RKO (cell line): Measurements from ENCODE around the gene MPO.

Experiments used
- DNase-seq: peaks from one replicate; pipeline ENCODE4 v3.0.0-alpha.2; 2016; ENCODE audit warnings: low spot score

MPO gene

DNA sequence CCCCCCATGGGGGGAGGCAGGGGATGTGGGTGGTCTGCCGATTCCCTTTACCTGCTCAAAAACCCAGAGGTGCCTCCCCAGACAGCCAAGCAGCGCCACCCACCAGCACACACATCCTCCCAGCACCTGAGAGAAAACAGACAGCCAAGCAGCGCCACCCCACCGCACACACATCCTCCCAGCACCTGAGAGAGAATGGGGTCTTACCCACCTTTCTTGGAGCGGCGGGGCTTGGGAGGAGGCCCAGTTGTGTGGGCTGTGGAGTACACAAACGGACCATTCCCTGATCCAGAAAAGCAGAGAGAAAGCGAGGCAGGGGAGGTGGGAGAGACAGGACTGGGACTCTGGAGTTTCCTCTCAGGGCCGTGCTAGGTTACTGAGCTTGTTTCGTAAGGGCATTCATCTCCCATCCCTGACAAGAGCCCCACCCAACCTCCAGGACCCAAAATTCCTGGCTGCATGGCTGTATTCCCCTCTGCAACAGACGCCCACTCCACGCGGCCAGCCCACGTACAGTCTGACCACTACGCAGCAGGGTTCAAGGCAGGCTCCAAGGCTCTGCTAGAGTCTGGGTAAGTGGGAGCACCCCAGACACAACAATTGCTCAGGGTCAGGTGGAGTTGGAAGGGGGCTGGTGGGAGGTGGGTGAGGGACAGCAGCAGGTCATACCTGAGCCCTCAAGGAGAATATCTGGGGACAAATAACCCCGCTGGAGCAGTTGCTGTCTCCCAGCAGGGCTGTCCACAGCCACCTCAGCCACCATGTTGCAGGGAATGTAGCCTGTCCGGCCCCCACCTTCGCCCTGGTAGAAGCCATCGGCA is 25.6 kb upstream of the MPO start:
- no peak for DNase-seq

DNA sequence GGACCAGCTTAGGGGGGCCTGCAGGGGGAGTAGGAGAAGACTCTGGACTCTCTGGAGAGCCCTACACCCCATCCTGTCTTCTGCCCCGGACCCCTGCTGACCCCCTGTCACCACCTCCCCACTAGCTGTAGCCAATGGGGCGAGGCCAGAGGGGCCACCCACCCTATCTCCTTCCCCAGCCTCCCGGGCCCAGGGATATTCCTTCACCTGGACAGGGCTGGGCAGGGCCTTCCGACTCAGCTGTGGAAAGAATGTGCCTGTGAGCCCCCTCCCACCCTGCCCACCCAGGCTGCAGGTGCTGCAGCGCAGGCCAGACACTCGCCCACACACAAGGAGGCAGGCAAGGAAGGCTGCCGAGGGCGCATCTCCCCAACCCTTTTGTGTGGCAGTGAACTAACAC is 24.9 kb upstream of the MPO start:
- DNase-seq, result no peak

DNA sequence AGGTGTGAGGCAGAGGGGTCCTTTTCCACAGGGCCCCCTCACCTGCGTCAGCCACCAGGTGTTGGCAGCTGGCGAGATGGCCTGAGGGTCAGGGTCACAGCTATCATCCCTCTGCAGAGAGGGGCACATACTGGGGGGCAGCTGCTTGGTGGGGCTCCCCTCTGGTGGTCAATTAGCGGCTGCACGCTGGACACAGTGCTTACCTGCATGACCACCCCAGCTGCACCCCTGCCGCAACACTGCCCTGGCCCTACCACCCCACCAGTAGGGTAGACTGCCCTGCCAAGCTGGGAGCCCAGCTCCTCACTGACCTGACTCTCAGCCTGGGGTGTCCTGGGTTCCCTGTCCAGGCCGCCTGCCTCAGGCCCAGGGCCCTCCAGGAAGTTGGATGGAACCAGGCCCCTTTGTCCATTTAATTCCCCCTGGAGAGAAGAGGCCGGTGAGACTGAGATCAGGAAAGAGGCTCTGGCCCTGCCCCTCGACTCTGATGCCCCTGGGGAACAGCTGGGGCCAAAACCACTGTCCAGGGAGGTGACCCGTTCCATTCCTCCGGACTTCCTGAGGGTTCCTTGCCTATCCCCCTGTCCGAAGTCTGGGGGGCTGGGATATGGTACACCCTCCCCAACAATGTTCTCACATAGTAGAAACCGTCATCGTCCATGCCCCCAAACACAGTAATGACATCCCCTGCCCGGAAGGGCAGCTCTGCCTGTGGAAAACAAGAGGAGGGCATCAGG is 24.2 kb upstream of the MPO start:
- no peak for DNase-seq

DNA sequence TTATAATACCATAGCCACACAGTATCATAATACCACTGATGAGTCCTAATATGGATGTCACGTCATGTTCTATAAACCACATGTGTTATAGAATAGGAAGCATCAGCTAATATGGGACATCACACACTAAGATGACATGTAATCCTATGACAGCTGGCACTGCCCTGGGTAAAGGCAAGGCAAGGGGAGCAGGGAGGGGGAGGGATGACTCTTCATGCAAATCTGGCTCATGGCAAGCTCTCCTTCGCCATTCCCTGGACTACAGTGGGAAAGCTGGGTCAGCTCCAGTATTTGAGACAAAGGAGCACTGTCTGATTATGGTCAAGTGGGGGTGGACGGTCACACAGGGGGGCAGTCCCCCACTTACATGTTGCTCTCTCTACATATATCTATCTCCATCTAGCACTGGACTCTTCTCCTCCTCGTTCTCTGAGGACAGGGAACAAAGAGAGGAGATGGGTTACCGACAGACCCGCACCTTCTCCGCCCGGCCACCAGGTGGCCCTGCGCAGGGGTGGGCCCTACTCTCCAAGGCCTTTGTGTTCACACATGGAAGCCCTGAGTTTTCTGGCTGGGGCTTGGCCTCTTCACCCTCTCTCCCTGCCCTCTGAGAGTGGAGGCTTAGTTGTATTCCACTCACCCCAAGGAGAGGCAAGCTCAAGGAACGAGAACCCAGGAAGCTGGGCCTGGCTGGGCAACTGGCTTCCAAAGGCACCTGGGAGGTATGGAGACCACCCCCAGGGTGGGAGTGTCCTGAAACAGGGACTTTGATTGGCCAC is 23.4 kb upstream of the MPO start:
- DNase-seq, result peak; percentile 49

DNA sequence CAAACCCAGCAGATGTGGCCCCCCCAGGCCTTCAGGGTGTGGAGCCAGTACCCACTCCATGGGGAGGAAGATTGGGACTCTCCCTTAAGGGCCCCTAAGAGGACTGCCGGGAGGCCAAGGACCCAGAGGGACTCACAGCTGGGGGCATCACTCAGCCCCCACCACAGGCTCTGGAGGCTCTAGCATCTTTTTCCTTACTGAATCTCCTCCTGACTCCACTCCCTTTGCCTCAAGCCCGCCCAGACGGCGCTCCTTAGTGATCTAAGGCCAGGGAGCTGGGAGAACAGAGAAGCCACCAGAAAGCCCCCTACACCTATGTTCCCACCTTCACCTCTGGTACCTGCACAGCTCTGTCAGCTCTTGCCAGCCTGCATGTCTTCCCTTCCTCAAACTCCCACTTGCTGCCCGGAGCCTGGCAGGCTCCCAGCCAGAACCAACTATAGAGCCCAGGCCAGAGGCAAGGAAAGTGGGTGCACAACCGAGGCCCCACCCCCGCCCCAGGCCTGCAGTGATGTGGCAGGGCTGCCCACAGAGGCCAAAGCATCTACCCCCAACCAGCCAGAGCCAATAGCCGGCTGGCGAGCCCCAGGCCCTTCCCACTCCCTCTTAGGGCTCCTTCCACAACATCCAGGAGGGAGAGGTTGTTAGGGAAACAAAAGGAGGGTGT is 22.3 kb upstream of the MPO start:
- no peak for DNase-seq

DNA sequence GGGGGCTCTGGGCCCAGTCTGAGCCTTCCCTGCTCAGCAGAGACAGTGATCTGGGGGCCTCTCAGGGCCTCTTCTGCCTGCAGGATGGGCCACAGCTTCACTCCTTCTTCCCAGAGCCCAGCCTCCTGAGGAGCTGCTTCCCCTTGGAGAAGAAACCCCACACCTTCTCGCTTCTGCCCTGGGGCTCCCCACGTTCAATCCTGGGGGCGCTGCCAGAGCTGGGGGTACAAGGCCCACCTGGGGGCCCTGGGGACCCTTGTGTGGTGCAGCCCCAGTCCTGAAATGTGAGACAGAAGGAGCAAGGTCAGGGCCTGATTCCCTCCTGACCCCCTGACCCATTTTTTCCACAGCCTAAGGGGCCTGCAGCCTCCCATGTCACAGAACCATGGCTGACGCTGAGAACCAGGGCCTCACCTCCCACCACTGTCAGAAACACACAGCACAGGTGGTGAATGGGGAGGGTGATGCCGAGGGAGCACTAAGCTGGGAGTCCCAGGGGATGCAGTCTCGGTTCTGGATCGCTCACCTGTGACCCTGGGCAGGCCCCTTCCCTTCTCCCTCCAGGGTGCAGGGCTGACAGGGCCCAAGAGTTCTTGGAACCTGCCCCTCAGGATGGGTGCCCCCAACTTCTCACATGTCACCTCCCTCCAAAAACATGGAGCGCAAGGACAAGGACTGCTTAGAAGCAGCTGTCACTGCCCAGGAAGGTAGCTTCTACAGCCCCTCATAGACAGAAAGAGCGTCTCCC is 21.6 kb upstream of the MPO start:
- DNase-seq, result no peak

DNA sequence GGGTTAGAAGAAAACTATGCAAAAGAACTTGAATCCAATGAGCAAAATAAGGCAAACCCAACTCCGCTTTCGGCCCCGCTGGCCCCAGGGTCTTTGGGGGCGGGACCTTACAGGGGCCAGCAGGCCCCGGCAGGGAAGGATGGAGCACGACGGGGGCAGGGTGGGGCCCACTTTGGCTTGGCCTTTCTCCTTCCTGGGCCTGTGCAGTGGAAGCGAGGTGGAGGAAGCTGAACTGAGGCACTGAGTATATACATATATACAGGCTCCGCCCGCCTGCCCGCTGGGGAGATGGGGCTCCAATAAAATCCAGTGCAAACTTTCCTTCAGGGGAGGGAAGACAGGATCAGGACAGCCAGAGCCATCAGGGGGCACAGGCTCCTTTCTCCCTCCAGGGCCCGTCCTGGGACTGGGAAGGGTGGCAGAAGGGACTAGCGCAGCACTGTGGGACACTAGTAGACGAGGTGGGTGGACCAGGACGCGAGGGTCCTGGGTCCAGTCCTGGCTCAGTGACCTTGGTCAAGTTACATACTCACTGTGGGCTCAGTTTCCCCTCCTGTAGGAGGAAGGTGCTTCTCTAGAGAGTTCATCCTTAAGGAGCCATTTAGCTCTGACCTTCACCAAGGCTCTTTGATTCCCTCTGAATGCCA is 20.9 kb upstream of the MPO start:
- DNase-seq, result no peak

DNA sequence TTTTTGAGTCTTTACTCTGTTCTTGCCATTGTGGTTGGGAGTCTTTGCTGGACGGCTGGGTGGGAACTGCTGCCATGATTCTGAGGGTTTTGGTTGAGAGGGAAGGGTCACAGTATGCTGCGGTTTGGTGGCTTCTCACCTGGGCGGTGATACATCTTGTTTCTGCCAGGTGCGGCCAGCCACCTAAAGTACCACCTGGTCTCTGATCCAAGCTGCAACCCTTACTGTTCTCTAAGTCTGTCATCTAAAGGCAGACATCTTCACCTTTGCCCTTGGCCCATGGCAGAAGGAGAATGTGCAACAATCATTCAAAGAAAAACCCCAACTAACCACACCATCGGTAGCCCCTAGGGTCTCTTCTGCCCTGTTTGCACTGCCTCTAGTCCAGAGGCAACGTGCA is 19.6 kb upstream of the MPO start:
- DNase-seq, result no peak

DNA sequence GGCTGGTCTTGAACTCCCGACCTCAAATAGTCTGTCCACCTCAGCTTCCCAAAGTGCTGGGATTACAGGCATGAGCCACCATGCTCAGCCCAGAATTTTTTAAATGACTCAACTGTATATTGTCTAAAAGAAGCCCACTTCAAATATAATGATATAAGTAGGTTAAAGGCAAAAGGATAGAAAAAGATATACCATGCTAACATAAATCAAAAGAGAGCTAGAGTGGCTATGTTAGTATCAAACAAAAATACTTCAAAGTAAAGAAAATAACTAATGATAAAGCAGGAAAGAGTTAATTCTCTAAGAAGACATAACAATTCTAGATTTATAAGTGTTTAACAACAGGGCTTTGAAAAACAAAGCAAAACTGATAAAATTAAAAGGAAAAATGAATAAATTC is 13.3 kb upstream of the MPO start:
- DNase-seq, result no peak

DNA sequence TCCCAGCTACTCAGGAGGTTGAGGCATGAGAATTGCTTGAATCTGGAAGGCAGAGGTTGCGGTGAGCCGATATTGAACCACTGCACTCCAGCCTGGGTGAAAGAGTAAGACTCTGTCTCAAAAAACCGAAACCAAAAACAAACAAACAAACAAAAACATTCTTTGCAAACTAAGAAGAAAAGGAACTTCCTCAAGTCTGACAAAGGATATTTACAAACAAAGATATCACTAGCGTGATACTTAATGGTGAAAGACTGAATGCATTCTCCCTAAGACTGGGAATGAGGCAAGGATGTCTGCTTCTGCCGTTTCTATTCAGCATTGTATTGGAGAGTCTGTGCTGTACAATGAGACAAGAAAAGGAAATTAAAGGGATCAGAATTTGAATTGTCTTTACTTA is 10.5 kb upstream of the MPO start:
- DNase-seq, result no peak

DNA sequence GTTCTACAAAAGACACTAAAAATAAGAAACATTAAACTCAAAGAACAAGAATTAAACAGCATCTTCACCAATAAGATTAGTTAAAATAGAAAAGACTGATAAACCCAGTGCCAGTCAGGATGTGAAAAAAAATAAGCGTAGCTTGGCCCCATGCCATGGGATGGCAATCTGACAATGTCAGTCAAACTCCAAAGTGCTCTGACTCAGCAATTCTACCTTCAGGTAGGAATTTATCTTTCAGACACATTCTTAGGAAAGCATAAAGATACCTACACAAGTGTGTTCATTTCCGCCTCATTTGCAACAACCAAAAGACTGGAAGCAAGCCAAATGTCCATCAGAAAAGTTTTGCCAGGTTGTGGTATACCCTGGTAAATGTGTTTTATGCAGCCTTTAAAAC is 9.1 kb upstream of the MPO start:
- no peak for DNase-seq

DNA sequence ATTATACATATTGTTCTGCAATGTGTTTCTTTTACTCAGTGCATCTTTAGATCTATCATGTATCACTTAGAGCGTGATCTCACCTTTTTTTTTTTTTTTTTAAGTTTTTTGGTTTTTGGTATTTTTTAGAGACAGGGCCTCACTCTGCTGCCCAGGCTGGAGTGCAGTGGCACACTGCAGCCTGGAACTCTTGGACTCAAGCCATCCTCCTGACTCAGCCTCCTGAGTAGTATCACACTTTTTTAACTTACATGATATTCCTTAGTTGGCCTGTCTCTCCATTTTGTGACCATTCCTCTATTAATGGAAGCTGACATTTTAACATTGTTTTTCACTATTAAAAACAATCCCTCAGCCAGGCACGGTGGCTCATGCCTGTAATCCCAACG is 4.7 kb upstream of the MPO start:
- peak; percentile 9 for DNase-seq

DNA sequence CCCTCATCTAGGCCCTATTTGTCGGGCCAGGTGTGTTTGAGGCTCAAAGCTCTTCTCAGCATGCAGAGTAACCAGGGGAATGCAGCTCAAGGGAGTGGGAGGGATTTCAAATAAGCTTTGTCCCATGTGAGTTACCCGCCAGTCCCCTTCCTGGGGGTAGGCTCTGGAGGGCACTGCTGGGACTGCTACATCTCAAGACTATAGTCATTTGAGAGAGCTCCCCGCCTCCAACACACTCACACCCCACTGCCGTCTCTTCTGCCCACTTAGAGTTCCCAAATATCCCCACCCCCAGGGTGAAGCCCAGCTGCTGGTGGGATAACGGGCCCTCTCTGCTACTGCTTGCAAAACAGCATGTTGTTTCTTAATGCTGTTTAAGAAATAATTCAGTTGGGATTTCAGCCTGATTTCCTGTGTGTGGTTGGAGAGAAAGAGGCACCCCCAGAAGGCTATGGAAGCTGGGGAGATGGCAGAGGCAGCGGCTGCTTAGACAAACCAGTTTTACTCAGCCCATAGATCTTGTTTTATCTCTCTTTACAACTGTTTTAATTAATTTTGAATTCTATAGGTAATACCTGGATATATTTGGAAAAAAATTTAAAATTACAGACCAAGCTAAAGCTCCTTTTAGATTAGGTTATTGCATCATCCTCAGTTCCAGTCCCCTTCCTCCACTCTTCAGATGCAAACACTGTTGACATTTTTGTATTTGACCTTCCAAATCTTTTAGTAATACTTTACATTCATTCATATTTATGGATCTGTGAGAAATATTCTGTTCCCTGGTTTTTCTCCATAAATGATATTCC is 4.1 kb upstream of the MPO start:
- no peak for DNase-seq

DNA sequence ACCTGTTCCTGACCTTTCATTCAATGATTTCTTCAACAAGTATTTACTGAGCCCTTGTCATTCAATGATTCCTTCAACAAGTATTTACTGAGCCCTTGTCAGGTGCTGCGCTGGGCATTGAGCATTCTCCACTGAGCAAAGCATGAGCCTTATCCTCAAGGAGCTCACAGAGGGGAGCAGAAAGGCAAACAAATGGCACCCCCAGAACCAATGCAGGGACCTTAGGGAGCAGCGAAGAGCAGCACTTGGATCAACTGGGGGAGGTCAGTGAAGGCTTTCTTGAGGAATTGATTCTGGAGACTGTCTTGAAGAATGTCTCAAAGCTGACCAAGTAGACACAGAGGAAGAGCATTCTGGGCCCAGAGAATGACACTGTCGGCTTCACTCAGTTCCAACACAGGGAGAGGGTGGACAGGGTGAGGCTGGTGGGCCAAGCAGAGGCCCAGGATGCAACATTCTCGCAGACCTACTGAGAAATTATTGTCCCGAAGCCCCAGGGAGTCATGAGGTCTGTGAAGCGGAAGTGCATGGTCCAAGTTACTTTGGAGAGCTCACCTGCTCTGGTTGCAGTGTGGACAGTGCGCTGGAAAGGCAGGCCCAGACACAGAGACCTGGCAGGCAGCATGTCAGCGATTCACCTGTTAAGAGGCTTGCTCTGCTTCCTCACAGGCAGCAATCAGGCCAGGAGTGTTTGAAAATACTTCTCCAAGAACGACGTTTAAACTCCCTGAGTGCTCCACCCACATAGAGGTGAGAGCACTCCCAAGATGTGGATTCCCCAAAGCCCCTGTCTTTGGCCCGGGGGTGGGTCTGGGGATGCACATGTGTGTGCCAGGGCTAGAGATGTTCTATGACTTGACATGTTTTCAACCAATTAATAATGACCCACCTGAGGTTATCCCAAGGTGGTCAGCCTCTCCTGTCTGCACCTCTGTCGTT is 3.2 kb upstream of the MPO start:
- no peak for DNase-seq

DNA sequence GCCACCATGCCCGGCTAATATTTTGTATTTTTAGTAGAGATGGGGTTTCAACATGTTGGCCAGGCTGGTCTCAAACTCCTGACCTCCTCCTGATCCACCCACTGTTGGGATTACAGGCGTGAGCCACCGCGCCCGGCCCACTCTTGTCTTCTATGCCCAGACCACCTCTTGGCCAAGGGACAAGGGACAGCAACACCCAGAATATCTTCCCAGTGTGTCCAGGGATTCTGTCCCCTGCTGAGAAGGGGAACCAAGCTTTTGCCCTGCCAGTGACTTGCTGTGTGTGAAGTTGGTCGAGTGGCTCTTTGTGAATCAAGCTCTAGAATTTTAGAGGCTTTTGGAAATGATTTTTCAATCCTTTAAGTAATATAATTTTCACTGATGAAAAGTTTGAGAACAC is 1.7 kb upstream of the MPO start:
- DNase-seq, result no peak

DNA sequence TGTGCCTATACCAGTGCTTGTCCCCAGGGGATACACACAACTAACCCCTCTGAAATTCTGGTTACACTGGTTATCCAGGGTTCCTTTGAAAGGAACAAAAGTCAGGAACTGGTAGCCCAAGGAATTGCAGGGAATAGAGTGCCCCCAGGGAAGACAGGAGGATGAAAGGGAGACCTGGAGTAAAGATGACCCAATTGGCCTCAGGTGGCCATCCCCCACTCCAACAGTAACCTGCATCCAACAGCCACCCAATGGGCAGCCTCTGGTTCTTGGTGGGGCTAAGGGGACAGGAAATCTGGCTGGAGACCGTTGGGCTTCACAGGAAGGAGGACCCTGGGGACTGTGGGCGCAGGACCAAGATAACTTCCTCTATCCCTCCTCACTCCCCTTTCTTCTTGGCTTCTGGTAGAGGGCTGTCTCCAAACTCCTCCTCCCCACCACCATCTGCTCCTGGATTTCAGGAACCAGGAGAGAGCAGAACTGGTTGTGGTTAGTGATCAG is 826 bp upstream of the MPO start:
- no peak for DNase-seq

DNA sequence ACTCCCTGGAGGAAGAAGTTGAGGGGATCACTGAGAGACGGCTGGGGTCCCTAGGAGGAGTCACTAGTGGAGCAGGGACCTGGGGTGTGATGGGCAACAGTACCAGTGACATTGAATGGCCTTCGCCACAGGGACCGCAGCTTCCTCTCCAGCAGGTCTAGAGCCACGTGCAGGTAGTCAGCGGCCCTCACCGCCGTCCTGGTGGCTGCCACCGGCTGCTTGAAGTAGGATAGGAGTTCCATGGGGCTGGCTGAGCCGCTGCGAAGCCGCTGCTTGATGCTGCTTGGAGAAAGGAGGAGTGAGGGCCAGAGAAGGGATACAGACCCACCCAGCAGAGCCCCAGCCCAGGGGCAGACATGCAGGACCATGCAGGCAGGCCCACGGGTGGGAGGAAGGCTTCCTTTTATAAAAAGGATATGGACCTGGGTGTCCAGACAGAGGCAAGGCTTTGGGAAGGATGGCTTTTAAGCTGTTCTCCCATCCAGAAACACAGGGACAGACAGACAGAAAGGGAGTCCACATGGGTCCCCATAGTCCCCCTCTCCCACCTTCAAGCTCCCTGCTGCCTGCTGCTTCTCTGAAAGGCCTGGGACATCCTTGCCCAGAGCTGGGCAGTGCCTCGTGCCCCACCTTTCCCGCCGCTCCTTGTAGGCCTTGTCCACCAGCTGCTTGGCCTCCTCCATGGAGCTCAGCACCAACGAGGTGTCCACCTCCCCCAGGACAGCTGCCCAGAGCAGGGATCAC is 827 bp downstream of the MPO start:
- no peak for DNase-seq

DNA sequence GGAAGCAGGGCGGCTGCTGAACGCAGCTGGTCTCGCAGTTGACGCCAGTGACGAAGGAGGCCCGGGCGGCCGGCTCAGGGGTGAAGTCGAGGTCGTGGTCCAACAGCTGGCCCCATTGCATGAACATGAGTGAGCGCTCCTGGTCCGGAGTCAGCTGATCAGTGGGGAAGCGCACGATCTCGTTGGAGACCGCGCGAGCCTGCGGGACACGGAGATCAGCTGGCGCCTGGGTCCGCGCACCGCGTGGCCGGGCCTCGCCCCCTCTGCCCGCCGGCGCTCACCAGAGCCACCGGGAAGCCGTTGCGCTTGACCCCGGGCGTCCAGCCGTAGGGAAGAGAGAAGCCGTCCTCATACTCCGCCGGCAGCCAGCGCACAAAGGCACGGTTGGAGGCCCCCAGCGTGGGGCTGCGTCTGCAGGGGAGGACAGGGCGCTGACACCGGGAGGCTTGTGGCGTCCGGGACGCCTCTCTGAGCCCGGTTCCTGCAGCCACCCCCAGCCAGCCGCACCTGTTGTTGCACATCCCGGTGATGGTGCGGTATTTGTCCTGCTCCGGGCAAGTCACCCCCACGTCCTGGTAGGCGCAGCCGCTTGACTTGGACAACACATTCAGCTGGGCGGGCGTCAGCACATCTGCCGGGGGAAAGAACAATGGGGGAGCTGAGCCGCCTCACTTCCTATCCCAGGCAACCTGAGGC is 1.6 kb downstream of the MPO start:
- no peak for DNase-seq
